ENCODE data around the gene RPA3.
"Not testable (repeated sequence)": the region's sequence is repeated elsewhere in the genome, so short reads cannot be mapped to it uniquely, and the experiment has no call there.

The RPA3 gene

GRCh38 chr7:7694542-7694941, 23.9 kb downstream of the RPA3 start:
- DNase-seq (ENCODE audit: low spot score): no peak

- no peak for DNase-seq (ENCODE audit: low spot score)
These were observed 24.5 kb downstream of the RPA3 start for GRCh38 chr7:7693881-7694280.

DNA sequence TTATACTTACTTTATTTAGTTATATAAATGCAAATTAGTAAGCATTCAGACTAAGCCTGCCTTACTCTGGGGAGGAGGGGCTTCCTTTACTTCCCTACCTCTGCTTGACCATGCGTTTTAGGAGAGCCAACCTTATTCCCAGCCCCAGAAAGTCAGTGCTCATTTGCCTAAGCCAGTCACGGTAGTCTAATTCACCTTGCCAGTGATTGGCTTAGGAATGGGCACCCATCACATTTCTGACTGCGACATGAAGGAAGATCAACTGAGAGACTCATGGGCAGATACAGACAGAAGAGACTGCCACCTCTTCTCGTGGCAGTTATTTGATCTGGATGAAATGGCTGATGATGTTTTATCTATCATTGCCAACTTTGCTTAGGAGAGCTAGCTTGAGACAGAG, 29.5 kb downstream of the RPA3 start:
- DNase-seq (ENCODE audit: low spot score): no peak

DNA sequence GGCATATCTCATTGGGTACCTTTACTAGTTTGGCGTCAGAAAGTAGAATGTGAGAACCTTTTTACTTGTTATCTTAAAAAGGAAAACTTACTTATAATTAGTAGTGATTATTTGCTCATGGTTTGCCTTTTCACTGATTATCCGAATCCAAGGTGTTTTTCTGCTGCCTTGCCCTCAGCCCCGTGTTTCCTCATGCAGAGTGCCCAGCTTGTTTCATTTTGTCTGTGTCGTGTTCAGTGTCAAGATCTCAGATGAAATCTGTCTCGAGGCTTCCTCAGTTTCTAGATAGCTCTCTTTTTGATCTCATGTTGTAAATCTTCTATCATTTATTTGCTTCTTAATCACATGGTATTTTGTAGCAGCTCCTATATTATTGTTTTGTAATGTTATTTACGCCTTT, 30.1 kb downstream of the RPA3 start:
- DNase-seq (ENCODE audit: low spot score): no peak

DNA sequence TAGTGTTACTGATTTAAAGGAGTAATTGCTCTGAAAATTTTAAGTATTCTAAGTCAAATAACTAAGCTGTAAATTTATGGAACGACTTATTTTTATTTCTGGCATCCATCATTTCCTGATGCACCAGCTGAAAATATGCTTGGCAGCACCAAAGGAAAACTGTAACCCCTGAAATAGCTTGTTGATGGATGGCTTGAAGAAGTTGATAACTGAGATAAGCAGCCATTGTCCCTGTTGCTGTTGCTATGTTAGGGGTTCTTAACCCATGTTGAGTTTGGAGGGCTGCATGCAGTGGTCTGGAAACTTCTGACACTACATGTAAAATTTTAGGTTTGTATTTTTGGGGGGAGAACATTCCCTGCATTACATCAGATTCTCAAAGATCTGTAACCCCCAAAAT, 30.6 kb downstream of the RPA3 start:
- no peak for DNase-seq (ENCODE audit: low spot score)

DNA sequence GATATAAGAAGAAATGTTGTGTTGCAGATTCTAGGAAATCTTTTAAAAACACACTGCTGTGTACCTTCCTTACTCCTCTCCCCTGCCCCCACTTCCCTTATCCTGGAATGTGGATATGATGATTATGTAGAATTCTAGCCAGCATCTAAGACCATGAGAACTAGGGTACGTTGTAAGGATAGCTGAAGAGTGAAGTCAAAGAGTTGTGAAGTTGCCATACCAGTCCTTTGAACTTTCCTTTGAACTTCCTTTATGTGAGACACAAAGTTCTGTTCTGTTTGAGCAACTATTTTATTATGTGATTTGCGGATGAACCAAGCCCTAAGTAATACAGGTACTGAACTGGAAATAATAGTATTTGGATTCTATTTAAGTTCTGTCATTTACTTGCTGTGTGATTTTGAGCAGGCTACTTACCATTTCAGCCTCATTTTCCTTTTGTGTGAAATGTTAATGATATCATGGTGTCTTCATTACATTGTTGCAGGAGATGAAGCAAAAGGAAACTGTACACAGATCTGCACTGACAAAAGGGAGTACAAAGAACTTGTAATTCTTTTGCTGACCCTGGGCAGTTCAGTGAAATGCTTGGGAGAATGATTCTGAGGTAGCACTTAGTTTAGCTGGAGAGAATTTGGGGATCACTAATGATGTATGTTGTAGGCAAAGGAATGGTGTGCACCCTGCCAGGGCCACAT, 31.4 kb downstream of the RPA3 start:
- DNase-seq (ENCODE audit: low spot score): no peak

DNA sequence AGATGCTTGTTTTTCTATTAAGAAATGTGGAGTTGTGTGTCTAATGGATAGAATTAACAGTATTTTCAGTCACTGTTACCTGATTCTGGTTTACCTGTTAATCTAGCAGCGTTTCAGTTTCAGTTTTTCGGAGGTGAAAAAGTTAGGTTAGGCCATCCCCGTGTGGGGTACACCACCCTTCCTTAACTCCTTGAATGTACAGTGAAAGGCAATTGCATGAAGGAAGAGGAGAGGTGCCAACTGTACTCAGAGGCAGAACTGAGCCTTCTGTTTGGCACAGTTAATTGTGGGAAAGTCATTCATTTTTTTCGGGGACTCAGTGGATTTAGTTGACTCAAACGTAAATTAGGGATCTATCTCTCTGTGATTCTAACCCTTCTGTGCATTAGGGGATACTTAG, 35.5 kb downstream of the RPA3 start:
- DNase-seq (ENCODE audit: low spot score): no peak

DNA sequence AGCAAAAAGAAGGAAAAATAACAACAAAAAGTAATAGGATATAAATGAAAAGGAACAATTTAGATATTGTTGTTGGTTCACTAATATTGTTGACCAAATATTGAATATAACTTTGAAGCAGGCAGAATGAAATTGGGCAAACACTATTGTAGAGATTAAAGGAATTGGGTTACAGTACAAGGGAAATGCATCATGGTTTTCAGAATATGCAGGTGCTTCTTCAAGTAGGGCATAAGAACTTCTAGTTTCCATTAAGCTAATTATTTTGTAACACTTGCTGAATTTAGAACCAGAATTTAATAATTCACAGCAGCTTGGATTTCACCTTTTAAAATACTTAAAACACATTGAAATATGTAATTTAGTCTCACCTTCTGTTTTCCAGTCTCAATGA, 36.5 kb downstream of the RPA3 start:
- DNase-seq (ENCODE audit: low spot score): no peak

DNA sequence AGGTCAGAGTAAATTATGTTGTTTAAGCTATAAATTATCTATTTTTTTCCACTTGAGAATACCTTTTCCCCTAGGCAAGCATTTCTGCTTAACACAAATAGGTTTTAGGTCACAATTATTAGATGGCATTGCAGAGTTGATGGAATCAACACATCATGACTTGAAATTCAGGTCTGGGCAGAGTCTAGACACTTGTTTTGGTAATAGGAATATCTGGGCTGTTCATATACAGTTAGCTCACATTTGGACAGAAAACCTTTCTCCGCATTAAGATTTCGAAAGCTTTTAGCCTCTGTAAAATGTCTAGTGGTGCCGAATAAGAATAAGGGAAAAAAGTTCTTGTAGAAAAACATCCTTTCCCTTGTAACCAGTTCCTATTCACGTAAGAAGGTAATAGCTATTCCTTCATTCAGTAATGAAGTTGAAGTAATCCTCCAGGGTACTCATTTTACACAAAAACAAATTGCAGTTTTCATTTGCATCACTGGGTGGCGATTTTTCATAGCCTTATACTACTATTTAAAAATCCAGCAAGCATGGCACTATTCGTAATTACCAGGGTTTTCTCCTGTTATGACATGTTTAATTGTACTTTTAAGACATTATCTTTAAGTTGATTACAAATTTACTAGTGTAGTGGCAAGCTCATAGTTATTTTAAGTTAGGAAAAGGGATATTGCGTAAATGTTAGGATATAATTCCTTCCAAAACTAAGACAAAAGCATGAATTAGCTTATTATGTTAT, 37.0 kb downstream of the RPA3 start:
- DNase-seq (ENCODE audit: low spot score): no peak

- not testable (repeated sequence) for DNase-seq (ENCODE audit: low spot score)
These were observed 38.8 kb downstream of the RPA3 start for GRCh38 chr7:7679640-7680039.

DNA sequence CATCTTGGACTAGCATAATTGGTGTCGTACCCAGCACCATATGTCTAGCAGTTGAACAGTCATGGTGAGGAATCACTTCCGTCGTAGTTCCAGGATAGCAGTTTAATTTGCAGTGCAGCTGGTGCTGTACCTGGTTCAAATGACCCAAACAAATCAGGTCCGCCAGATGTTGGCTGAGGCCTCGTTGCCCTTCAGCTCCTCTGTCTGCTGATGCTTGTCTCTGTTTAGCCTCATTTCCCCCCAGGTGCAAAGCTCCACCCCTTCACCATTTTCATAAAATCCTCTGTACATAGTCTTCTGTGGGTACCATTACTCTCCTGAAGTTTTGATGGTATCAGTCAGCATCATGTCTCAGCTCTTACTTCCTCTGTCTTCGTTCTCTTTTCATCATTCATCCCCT, 42.7 kb downstream of the RPA3 start:
- DNase-seq (ENCODE audit: low spot score): no peak

GRCh38 chr7:7673240-7673550, 45.2 kb downstream of the RPA3 start:
- DNase-seq (ENCODE audit: low spot score): no peak

DNA sequence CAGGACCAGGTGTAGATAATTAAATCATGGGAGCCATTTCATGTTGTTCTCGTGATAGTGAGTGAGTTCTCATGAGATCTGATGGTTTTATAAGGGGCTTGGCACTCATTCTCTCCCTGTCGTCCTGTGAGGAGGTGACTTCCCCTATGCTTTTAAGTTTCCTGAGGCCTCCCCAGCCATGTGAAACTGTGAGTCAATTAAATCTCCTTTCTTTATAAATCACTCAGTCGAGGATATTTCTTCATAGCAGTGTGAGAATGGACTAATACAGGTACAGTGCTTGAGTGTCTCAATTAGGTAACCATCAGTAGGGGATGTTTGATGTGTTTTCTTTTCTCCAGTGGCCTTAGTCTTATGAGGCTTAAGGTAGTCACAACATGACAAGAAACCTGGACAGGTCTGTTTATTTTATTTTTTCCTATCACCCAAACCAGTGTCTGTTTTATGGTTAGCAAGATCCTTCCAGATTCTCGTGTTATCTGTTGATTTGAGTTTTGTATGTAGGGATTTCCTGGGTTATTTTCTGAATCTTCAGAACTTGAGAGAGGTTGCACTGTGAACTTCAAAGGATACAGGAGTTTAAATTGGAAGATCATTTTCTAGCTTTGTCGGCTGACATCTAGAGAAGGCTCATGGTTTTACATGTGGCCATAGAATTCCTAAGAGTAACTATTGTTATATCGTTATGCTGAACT, 45.7 kb downstream of the RPA3 start:
- no peak for DNase-seq (ENCODE audit: low spot score)

DNA sequence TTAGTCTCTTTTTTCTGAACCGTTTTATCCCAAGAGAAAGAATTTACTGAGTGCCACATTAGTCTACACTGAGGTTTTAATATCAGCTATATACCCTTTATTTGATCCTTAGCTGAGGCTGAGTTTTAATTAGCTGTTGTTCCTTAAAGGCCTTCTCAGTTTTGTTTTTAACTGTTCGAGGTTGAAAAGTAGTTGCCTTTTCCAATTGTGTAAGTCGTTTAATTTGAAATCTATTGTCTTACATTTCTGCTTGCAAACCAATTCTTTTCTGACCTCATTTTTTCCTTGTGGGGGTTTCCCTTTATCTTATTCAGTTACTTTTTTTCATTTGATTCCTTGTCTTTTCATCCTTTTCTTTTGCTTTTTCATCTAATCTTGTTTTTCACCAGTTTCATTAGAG, 47.0 kb downstream of the RPA3 start:
- DNase-seq (ENCODE audit: low spot score): no peak

DNA sequence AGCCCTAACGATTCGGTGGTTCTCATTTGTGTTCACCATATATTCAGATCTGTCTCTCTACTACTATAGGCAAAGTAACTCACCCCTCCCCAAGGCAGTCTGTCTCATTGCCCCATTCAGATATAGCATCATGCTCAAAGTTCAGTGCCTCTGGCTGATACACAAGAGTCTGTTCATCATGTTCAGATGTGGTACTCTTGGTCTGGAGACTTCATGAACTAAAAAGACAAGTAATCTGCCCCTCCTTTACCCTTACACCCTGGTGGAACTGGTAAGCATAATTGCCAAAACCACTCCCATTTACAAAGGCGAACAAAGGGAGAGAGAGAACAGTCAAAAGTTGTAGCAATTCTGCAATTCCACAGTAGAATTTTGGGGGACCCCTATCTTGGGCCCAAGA, 47.9 kb downstream of the RPA3 start:
- DNase-seq (ENCODE audit: low spot score): no peak

DNA sequence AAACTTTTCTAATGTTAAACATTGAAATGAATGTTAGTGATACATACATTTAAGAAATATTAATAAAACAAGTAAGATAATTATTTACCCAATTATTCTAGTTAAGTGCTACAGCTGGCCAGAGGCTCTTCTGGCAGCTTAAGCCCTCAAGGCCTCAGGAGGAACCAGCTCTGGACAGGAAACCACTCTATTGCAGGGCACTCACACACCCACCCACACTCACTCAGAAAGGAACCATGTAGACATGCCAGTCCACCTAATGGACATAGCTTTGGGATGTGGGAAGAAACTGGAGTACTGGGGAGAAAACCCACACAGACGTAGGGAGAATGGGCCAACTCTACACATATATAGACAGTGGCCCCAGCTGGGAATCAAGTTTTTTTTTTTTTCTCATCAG, 49.7 kb downstream of the RPA3 start:
- DNase-seq (ENCODE audit: low spot score): no peak

DNA sequence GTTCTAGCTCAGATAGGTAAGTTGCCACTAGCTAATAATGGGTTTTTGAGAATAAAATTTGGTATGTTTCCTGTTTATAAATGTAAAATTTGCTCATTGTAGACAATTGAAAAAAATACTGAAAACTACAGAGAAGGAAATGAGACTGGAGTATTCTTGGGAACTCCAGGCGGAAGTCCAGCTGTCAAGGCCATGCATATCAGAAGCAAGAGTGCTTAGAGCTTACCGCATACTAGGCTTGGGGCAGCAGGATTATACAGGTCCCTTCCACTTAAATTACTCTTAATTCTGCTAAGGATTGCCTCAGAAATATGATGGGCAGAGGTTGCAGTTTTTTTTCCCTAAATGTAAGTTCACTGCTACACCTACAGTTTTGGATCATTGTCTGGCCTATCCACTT, 51.2 kb downstream of the RPA3 start:
- no peak for DNase-seq (ENCODE audit: low spot score)

- no peak for DNase-seq (ENCODE audit: low spot score)
These were observed 53.4 kb downstream of the RPA3 start for GRCh38 chr7:7665031-7665430.

GRCh38 chr7:7664291-7664690, 54.1 kb downstream of the RPA3 start:
- DNase-seq (ENCODE audit: low spot score): no peak

GRCh38 chr7:7662527-7662926, 55.9 kb downstream of the RPA3 start:
- DNase-seq (ENCODE audit: low spot score): no peak

DNA sequence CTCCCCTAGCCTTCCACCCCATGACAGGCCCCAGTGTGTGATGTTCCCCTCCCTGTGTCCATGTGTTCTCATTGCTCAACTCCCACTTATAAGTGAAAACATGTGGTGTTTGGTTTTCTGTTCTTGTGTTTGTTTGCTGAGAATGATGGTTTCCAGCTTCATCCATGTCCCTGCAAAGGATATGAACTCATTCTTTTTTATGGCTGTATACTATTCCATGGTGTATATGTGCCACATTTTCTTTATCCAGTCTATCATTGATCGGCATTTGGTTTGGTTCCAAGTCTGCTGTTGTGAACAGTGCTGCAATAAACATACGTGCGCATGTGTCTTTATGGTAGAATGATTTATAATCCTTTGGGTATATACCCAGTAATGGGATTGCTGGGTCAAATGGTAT, 61.9 kb downstream of the RPA3 start:
- not testable (repeated sequence) for DNase-seq (ENCODE audit: low spot score)

- no peak for DNase-seq (ENCODE audit: low spot score)
These were observed 63.3 kb downstream of the RPA3 start for GRCh38 chr7:7654964-7655715.
